ENCODE measurements around the gene KRTAP9-3.

DNA sequence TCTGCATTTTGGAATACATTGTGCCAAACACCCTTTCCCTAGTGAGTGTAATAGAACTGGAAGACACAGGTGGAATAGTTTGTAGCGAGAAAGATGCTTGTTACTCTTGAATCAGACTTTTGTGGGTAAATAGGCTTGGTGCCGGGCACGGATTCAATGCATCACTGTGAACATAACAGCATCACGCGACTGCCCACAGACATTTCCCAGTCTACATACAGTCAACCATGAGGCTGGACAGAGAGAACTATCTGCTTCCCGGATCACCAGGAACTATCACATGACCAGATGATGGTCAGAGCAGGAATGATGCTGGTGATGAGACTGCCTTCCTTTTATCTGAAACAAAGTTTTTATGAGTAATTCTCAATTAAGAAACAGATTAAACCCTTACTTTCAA, 6.2 kb upstream of the KRTAP9-3 start:
- no peak for TF ChIP-seq POLR2A (IDR thresholded peaks at IDR 0.05)
- TF ChIP-seq, protein P1, sequence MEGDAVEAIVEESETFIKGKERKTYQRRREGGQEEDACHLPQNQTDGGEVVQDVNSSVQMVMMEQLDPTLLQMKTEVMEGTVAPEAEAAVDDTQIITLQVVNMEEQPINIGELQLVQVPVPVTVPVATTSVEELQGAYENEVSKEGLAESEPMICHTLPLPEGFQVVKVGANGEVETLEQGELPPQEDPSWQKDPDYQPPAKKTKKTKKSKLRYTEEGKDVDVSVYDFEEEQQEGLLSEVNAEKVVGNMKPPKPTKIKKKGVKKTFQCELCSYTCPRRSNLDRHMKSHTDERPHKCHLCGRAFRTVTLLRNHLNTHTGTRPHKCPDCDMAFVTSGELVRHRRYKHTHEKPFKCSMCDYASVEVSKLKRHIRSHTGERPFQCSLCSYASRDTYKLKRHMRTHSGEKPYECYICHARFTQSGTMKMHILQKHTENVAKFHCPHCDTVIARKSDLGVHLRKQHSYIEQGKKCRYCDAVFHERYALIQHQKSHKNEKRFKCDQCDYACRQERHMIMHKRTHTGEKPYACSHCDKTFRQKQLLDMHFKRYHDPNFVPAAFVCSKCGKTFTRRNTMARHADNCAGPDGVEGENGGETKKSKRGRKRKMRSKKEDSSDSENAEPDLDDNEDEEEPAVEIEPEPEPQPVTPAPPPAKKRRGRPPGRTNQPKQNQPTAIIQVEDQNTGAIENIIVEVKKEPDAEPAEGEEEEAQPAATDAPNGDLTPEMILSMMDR (IDR thresholded peaks at IDR 0.05): no peak
- TF ChIP-seq POLR2AphosphoS5 (IDR thresholded peaks at IDR 0.05): no peak
- no peak for TF ChIP-seq EP300 (IDR thresholded peaks at IDR 0.05)

Measured in suprapubic skin (tissue), 4 donors.